ENCODE data around the gene ATP1A4. TPM values are rescaled to one million over a fixed set of nuclear protein-coding genes. Genes with fewer than 3 reads are reported as not detected.

The ATP1A4 gene
- total RNA-seq, 2 experiments from 2014 or later, result not detected

- H3K27me3 Mint-ChIP-seq, result no peaks in the 10 kb centered on the region
- CTCF ChIA-PET, result interaction anchor here (1.1 to 5.2 kb wide), 2 partner anchors 16 to 64 kb away, joined by 3 to 36 read pairs; no protein-coding TSS in a partner anchor
- no peak overlapping the region for H3K4me3 Mint-ChIP-seq
- POLR2A ChIA-PET, result no interaction called here
- no peak overlapping the region for H3K27ac Mint-ChIP-seq
- intact Hi-C loops (cut with micrococcal nuclease), result no loop called here
- no peak for DNase-seq
- no peaks in the 10 kb centered on the region for H3K4me1 Mint-ChIP-seq (ENCODE audit: low read depth)
- H3K36me3 Mint-ChIP-seq, result peaks cover 37% of the 10 kb centered on the region
- no peaks in the 10 kb centered on the region for H3K9me3 Mint-ChIP-seq
Measured at GRCh38 chr1:160227034-160227433, 75.6 kb downstream of the ATP1A4 start.

GRCh38 chr1:160227561-160227960 lies 76.2 kb downstream of the ATP1A4 start:
- H3K36me3 Mint-ChIP-seq, result peaks cover 35% of the 10 kb centered on the region
- no peaks in the 10 kb centered on the region for H3K9me3 Mint-ChIP-seq
- H3K27ac Mint-ChIP-seq, result no peak overlapping the region
- no peak for DNase-seq
- no peaks in the 10 kb centered on the region for H3K4me1 Mint-ChIP-seq (ENCODE audit: low read depth)
- POLR2A ChIA-PET, result no interaction called here
- no peak overlapping the region for H3K4me3 Mint-ChIP-seq
- H3K27me3 Mint-ChIP-seq, result no peaks in the 10 kb centered on the region
- intact Hi-C loops (cut with micrococcal nuclease), result no loop called here
- CTCF ChIA-PET, result interaction anchor here (3.3 to 5.2 kb wide), 2 partner anchors 25 to 64 kb away, joined by 15 to 36 read pairs; no protein-coding TSS in a partner anchor

- CTCF ChIA-PET, result interaction anchor here (0.8 to 5.2 kb wide), 4 partner anchors 12 to 63 kb away, joined by 3 to 36 read pairs (median 10); no protein-coding TSS in a partner anchor
- no peak overlapping the region for H3K27ac Mint-ChIP-seq
- H3K9me3 Mint-ChIP-seq, result no peaks in the 10 kb centered on the region
- H3K4me3 Mint-ChIP-seq, result no peak overlapping the region
- POLR2A ChIA-PET, result interaction anchor here (0.7 to 0.8 kb wide), 4 partner anchors 17 to 148 kb away, joined by 3 to 6 read pairs (median 4); no protein-coding TSS in a partner anchor
- peaks cover 33% of the 10 kb centered on the region for H3K36me3 Mint-ChIP-seq
- intact Hi-C loops (cut with micrococcal nuclease), result no loop called here
- H3K4me1 Mint-ChIP-seq (ENCODE audit: low read depth), result peaks cover 2% of the 10 kb centered on the region
- no peaks in the 10 kb centered on the region for H3K27me3 Mint-ChIP-seq
- DNase-seq, result no peak
Measured at GRCh38 chr1:160228431-160228830, 77.0 kb downstream of the ATP1A4 start.

DNA sequence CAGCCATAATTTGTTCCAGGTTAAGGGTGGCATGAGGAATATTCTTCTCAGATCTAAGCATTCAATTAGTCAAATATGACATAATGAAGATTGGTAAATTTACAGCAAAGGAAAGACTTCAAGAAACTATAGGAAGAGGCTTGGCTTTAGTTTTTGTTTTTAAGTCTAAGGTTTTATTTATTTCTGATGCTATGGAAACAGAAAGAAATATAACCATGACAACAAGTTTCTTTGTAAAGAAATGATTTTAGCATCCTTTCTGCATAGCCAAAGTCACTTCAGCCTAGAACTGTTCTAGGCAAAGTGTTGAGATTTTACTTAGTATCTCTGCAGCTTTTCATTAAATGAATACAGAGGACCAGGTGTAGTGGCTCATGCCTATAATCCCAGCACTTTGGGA lies 81.5 kb downstream of the ATP1A4 start:
- Mint-ChIP-seq H3K27me3 (no peaks in the 10 kb centered on the region), H3K4me3 (no peak overlapping the region), H3K4me1 (ENCODE audit: low read depth) (peaks cover 16% of the 10 kb centered on the region), H3K27ac (no peak overlapping the region), H3K36me3 (peaks cover 43% of the 10 kb centered on the region), H3K9me3 (no peaks in the 10 kb centered on the region)
- ChIA-PET CTCF (interaction anchor here (3.3 to 4.0 kb wide), 2 partner anchors 19 to 59 kb away, joined by 14 to 28 read pairs; no protein-coding TSS in a partner anchor), POLR2A (interaction anchor here (1.3 kb wide), 1 partner anchor 19 kb away, joined by 3 read pairs; no protein-coding TSS in a partner anchor)
- DNase-seq, result no peak
- intact Hi-C loops (cut with micrococcal nuclease), result no loop called here

Other genes starting within 250 kb of the ATP1A4 start
- 100 to 1,000 TPM; 597 to 607 TPM for gene TAGLN2, start 226.1 kb upstream of the ATP1A4 start, total RNA-seq
- under 1 TPM in 1 of 2 experiments, not detected in 1; 0.05 TPM for gene IGSF9, start 206.0 kb upstream of the ATP1A4 start, total RNA-seq
- not detected for gene SLAMF9, start 197.4 kb upstream of the ATP1A4 start, total RNA-seq
- gene PIGM, start 119.6 kb upstream of the ATP1A4 start, total RNA-seq, result 1 to 10 TPM; 4.4 to 4.7 TPM
- gene KCNJ10, start 81.4 kb upstream of the ATP1A4 start, total RNA-seq, result not detected
- not detected for gene KCNJ9, start 70.1 kb upstream of the ATP1A4 start, total RNA-seq
- 10 to 100 TPM; 31.2 to 34.5 TPM for gene IGSF8, start 53.0 kb upstream of the ATP1A4 start, total RNA-seq
- not detected for gene ATP1A2, start 35.8 kb upstream of the ATP1A4 start, total RNA-seq
- gene CASQ1, start 39.0 kb downstream of the ATP1A4 start, total RNA-seq, result not detected
- 10 to 100 TPM; 51.8 to 51.9 TPM for gene PEA15, start 53.8 kb downstream of the ATP1A4 start, total RNA-seq
- gene DCAF8, start 110.9 kb downstream of the ATP1A4 start, total RNA-seq, result 100 to 1,000 TPM; 142 to 150 TPM
- 10 to 100 TPM; 50.0 to 61.1 TPM for gene PEX19, start 133.5 kb downstream of the ATP1A4 start, total RNA-seq
- 100 to 1,000 TPM; 132 TPM for gene COPA, start 191.6 kb downstream of the ATP1A4 start, total RNA-seq
- 10 to 100 TPM; 39.8 to 42.6 TPM for gene NCSTN, start 191.8 kb downstream of the ATP1A4 start, total RNA-seq
- under 1 TPM; 0.22 to 0.45 TPM for gene NHLH1, start 215.5 kb downstream of the ATP1A4 start, total RNA-seq
- not detected for gene VANGL2, start 249.0 kb downstream of the ATP1A4 start, total RNA-seq

Data from activated CD4-positive, alpha-beta memory T cell treated with anti-CD3 and anti-CD28 coated beads for 36 hours (primary cell).